Limb (tissue), 2 donors: ENCODE measurements around the gene CACNG8.
"Not testable (repeated sequence)": the region's sequence is repeated elsewhere in the genome, so short reads cannot be mapped to it uniquely, and the experiment has no call there.

Experiments
- DNase-seq, 2 donors: peaks; one replicate each; pipeline ENCODE4 v3.0.0-alpha.2; 2016; ENCODE audit errors: extremely low spot score in 2 of 2

The CACNG8 gene

GRCh38 chr19:54035215-54036178 lies 72.8 kb downstream of the CACNG8 start:
- DNase-seq, result no peak

GRCh38 chr19:54036542-54036941 lies 73.8 kb downstream of the CACNG8 start:
- not testable (repeated sequence) for DNase-seq
